COR-L47 (cell line): ENCODE results near the gene ACTN1.

ENCODE experiments used
- DNase-seq: peaks from one replicate; lab custom pipeline; 2025; lab: John Stamatoyannopoulos, UW

ACTN1 gene

DNA sequence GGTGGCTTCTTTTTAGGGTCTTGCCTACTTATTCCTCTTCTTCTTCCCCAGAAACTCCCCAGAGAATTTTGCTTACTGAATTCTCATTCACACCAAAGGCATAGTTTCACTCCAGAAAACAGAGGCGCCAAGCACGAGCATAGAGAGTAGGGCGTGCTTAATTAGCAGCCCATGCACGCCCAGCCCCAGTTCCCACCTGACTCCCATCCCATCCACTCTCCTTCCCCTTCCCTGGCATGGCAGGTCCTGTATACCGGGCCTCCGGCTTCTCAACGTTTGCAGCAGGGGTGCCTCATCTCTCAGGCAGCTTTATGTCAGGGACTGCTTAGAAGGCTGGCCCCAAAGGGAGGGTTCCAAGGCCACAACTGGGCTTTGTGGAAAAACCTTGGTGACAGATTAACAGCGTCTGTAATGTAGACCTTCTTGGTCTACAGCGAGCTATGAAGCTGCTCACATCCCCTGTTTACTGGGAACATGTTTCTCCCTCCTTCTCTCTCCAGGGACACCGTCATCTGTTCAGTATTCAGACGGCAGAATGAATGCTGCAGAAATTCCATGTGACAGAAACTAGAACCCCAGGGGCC, 62.7 kb downstream of the ACTN1 start:
- no peak for DNase-seq

DNA sequence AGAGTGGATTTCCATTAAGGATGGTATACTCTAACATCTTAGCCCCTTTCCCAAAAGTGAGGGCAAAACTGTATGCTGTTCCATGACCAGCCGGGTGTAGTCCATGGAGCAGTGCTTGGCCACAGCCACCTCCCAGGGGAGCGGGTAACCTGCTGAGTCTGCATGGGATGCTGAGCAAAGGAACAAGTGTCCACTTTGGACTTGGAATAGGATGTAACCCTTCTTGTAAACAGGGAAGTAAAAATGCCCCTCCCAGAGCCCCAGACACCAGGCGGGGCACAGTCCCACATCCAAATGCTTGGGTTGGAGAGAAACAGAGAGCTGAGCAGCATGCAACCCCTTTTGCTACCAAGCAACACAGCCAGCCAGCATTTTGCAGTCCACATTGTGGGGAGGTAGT, 65.6 kb downstream of the ACTN1 start:
- no peak for DNase-seq

DNA sequence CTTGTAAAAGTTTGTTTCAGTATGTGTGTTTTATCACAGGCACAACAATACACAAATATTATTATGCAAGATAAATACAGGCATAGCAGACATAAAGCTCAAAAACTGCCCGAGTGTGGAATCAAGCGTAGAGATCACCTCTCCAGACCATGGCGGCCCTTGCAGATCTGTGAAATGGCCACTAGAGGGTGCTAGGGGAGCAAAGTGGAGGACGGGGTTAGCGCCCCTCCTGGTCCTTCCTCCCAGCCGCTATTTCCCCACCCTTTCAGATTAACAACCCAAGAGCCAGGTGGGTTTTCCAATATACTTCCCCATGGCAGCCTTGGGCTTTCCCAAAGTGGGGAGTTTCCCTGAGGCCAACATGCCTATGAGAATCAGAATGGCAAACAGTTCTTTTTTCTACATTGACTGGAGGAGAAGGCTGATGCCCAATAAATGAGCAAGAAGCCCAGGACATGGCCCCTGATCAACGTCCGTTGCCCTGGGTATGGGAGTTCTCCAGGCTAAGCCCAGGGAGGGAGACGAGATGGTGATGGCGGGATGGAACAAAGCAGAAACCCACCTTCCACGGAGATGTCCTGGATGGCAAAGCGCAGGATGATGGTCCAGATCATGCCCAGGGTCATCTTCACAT, 67.4 kb downstream of the ACTN1 start:
- DNase-seq = peak; percentile 61

DNA sequence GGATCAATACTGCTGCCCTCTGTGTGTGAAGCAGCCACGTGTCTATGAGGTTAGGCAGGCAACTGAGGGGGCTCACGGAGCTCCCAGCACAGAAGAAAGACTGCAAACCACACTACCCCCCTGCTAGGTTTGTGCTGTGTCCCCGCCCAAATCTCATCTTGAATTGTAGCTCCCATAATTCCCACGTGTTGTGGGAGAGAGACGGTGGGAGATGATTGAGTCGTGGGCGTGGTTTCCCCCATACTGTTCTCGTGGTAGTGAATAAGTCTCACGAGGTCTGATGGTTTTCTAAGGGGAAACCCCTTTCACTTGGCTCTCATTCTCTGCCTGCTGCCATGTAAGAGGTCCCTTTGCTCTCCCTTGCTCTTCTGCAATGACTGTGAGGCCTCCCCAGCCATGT, 68.6 kb downstream of the ACTN1 start:
- no peak for DNase-seq

DNA sequence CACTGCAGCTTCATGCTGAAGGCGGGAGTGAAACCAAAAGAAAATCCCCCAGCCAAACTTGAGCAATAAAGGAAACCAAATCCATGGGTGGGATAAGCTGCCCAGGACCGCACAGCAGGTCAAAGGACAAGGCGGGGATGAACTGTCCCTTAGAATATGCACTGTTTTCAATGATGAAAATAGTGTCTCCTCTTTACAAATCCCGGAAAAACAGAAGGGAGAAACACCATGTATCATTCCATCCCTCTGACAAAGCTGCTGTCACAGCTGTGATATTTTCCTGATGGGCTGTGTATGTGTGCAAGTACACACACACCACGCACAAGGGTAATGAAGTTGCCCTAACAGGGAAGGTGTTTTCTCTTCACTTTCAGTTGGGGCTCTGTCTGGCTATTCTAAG, 70.3 kb downstream of the ACTN1 start:
- no peak for DNase-seq

DNA sequence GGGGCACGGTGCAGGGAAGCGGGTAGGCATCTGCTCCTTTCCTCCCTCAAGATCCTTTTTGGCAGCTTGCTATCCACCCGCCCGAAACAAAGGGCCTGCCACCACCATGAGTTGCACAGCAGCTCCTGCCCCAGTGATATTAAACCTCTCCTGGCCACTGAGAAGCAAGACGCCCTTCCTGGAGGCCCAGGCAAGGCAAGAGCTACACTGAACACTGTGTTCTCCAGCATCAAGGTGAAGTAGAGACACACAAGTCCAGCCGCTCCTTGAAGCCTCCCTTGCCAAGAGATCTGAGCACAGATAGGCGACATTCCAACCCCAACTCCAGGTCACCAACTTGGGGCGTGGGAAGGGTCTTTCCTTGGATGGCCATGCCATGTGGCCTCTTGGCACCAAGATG, 70.9 kb downstream of the ACTN1 start:
- DNase-seq = no peak

DNA sequence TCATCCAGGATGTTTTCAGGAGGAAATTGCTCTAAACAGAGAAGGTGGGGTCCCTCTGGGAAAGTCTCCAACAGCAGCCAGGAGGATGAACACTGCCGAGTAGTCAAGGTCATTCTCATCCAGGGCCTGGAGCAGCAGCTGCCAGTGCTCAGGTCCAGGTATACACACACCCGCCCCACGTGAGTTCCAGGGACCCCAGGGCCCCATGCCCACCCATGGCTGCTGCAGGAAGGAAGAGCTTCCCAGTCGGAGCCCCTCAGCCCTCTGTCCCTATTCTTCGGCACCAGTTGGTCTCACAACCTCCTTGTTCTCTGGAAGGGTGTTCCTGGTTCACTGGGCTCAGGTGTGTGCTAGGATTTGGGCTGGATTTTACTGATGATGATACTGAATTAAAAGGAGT, 72.7 kb downstream of the ACTN1 start:
- DNase-seq = no peak

DNA sequence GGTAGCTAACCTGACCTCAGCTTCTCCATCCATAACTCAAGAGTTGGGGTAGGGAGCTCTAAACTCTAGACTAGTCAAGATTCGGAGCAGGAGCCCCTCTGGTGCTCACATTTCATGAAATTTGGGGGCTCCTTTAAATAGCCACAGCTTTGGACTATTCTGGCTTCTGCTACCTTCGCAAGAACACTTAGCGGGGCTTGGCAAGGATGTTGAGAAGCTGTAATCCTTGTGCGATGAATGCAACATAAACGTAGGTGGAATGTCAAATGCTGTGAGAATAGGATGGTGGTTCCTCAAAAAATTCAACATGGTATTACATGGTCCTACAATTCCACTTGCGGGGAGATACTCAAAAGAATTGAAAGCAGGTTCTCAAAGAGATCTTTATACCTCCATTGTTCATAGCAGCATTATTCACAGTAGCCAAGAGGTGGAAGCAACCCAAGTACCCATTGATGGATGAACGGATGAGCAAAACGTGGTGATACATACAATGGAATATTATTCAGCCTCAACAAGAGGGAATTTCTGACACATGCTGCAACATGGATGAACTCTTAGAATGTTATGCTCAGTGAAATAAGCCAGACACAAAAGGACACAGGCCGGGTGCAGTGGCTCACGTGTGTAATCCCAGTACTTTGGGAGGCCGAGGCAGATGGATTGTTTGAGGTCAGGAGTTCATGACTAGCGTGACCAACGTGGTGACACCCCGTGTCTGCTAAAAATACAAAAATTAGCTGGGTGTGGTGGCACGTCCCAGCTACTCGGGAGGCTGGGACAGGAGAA, 73.8 kb downstream of the ACTN1 start:
- DNase-seq = no peak

DNA sequence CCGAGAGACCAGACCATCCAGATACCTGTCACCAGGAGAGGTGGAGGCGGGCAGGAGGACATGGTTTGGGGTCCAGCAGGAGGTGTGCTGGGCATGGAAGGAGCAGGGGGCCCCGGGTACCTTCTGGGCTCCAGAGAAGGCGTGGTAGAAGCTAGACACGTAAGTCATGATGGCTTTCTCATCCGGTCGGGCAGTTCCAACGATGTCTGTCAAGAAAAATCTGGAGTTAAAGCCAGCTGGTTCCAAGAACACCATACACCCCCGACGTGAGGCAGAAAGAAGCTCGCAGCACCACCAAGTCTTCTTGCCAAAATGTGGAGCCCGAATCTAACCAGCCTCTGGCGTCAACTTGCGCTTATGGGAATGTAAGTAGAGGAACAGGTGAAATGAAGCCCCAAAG, 76.7 kb downstream of the ACTN1 start:
- no peak for DNase-seq

DNA sequence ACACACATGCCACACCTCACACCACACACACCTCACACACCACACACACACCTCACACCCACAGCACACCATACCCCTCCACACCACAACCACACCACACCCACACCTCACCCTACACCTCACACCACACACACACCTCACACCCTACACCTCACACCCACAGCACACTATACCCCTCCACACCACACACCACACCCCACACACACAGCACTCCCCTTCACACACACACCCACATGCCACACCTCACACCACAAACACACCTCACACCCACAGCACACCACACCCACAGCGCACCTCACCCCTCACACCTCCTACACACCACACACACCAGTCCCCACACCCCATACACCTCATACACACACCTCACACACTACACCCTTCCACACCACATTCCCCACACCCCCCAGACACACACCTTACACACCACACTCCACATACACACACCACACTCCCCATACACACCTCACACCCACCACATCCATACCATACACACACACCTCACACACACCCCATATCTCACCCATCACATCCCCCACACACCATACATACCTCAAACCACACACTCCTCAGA, 80.0 kb downstream of the ACTN1 start:
- DNase-seq = no peak

DNA sequence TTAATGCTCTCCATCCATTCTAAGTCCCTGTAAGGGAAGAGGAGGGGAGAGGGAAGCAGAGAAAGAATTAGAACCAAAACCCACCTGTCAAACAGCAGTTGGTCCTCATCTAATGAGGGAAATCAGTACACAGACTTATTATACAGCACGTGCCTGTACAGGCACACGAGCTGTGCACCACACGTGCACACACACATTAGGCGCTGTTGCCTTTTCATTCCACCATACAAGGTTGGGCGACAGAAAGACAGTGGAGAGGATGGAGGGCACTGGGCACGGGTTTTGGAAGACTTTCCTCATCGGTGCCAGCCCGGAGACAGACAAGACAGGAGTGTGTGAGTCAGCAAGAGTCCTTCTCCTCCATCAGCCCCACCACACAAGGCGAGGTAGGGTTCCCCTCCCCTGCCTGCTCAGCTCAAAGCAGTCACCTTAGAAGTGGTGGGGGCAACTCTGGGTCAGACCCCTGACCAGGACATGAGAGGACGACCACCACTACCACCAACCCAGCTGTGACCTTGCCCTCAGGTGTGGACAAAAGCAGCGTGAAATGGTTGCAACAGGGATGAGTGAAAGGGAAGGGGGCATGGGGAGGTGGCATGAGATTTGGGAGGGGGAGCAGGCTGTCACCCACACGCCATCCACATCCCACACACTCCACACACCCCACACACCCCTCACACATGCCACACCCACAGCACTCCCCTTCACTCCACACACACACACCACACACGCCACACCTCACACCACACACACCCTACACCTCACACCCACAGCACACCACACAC, 80.7 kb downstream of the ACTN1 start:
- DNase-seq = no peak

DNA sequence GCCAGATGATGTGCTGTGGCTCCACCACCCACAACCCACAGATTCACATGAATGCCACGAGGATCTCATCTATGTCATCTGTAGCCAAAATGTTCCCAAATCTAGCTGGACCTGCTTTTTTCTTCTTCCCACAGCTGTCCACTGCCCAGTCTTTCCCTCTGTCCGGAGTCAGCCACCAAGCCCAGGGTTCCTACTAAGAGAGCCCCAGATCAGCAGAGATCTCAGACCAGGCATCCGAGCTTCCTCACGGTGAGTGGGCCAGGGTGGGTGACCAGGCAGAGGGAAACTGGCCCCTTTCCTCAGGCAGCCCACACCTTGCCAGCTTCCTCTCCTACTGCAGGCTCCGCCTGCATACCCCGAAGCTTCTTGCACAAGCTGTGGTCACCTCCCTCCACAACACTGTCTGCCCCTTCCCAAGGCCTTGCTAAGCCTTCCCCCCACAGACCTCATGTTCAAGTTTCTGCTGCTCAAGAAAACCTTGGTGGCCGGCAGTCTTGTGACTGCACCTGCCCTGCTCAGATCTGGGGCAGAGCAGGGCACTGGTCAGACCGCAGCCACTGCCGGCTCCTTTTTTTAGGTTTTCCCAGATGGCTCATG, 81.4 kb downstream of the ACTN1 start:
- DNase-seq = no peak

DNA sequence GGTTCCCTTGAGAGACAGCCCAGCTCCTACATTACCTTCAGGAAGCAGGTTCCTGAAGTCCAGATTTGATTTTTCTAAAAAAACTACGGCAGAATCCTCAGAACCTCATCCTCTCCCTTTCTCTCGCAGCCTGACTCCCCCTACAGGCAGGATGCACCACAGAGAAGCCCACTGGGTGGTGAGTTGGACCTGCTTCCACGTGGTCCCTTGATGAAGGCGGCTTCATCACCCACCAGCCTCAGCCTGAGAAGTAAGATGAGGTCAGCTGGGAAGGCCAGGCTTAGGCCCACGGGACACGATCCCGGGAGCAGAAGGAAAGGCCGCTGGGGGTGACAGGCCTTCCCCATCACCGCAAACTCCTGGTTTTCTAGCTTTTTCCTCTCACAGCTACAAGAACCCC, 83.0 kb downstream of the ACTN1 start:
- DNase-seq = no peak

DNA sequence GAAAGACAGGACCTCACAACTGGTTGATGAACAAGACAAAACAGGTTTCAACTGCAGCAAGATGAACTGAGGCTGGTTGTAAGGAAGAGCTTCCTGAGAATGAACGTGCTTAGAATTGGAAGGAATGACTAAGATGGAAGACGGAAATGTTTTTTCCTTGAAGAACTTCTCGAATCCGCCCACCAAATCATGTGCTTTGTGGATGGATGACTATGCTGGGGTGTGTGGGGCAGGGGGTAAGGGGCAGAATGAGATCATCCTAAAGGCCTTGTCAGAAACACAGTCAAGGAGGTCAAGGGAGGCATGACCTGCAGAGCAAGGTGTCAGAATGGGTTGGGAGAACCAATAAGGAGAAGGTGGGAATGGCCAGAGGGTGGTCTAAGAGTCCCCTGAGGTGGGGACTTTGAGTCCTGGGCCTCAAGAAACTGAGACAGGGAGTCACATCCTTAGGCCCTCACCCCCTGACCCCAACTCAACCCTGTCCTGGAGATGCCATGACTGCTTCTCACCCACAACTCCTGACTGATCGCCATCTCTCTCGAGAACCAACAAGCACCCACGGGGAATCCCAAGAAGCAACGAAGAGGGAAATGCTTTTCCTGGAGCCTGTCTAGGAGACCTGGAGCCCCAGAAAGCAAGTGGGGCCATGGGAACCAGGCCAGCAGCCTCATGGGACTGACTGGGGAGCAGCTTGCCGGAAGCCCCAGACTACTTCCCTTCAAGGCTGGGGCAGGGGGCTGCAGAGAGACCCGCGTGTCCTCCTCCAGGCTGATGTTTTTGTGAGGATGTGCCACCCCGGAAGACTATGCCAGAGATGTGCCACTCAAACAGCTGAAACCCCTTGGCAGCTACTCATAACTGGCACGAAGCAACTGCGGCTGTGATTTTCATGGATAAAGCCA, 84.0 kb downstream of the ACTN1 start:
- DNase-seq = no peak

DNA sequence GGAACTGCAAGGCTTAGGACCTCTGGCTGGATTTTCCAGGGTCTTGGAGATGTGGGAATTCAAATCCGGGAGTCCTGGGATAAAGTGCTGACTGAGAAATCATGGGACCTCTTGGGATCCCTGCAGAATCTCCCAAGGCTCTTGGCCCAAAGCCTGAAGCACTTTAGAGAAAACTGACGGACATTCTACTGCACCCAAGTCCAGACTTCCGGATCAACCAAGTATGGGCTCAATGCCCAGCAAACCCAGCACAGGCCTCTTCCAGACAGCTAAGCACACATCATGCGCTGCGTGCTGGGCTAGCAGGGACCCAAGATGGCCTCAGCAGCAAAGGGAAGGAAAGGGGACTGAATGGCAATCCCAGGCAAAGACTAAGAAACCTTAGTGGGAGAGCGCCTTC, 85.0 kb downstream of the ACTN1 start:
- DNase-seq = no peak

DNA sequence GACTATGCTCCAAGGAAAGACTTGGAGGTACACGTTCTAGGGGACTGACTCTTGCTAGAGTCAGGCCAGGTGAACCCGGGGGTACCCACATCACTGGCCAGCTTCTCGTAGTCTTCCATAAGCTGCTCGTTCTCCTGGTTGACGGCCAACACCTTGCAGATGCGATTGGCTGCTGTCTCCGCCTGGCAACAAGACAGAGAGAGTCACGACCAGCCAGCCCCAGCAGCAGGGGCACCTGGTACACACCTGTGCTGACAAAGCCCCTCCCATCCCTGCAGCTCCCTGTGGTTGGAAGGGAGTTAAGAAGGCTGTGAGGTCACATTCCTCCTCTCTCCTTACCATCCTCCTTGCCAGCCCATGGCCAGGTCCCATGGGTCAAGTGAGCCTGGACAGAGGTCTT, 85.5 kb downstream of the ACTN1 start:
- no peak for DNase-seq

DNA sequence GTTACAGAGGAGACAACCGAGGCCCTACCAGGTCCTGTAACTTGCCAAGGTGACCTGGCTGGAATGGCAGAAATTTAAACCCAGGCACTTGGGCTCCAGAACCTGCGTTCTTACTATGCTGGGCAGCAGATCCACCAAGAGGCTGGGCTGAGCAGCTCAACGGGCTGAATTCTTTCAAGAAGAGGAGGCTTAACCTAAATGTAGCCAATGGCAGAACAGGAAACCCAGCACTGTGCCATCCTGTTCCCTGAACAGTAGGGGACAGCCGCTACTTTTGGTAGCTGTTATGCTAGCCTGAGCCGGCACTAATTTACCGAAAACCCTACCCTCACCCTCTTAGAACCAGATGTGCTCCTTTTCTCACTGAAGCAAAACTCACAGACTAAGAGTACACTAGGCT, 86.1 kb downstream of the ACTN1 start:
- no peak for DNase-seq

DNA sequence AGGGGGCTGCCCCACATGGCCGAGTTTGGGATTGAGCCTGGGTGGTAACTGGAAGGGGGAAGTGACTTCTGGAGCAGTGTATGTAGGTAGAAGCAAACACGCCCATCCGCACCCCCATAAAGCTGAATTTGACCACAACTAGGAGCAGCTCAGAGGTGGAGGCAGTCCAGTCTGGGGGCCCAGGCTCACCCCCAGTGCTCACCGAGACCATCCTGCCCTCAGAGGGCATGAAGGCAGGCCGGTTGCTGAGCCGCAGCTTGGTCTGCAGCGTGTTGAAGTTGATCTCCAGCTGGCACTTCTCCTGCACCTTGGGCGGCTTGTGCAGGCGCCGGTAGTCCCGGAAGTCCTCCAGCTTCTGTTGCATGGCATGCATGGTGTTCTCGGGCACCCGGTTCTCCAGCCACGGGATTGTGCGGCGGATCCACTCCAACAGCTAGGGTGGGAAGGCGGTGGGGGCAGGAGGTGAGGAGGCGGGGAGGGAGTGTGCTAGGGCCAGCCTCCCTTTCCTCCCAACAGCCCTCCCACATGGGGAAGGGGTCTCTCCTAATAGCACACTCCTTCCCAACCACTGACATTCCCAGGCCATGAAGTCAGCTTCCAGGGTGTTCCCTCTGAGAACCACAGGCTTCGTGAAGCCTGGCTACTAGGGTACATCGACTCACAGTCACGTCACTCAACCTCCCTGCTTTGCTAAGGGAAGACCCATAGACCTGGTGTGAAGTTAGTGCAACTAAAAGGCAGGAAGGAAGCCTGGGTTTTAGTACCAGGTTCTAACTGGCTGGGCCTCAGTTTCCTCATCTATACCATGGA, 87.0 kb downstream of the ACTN1 start:
- DNase-seq = no peak

DNA sequence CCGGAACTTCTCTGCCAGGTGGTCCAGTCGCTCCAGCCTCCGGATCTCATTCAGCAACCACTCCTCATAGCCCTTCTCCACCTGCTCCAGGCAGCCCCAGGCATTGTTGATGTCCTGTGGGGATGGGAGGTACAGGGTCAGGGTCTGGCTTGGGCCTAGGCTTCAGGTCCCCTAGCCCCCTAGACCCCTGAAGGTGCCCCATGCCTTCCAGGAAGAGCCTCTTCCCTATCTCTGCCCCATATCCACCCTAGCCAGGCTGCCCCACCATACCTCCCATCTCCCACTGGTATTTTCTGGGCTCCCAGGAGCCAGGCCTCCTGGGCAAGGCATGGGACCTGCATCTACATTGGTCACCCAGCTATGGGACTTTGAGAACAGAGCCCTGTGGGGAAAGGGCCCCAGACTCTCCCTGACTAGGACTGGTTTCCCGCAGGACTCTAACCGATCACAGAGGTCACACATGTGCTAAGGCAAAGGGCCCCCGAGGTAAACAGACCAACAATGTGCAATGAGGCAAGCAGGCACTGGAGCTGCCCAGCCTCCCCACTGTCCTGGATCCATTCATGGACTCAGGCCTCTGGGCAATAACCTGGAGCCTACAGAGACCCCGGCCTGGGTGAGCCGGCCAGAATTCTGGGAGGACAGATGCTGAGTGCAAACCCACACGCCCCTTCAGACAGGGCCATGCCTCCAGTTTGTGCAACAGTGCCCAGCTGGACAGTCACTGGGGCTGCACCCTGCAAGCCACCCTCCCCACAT, 88.8 kb downstream of the ACTN1 start:
- no peak for DNase-seq
